ENCODE data around the gene RBM44.

Gene RBM44

DNA sequence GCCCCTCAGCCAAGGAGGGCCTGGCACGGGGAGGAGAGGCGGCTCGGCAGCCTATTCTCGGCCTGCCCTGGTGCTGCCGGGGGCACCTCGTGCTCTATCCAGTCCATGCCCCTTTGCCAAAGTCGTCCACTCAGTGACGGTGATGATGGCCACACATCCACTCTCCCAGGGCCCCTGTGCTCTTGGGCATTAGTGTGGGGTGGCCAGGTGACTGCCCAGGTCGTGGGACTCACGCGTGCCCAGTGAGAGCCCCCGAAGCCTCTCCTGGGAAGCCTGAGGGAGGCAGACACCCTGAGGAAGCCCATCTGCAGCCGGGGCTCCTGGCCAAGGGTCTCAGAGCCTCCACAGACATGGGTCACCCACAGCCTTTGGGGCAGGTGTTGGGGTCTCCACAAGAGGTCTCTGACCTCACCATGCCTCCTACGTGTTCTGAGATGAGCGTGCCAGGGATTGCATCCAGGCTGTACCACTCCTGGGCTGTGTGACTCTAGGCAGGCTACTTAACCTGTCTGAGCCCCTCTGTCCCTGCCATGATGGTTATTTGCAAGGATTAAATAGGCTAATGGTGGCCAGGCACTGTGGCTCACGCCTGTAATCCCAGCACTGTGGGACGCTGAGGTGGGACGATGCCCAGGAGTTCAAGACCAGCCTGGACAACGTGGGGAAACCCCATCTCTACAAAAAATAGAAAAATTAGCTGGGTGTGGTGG, 73.8 kb downstream of the RBM44 start:
- no peak for DNase-seq

- no peak for DNase-seq
These were observed 74.8 kb downstream of the RBM44 start for GRCh38 chr2:237873421-237873831.

- DNase-seq: no peak
These were observed 75.4 kb downstream of the RBM44 start for GRCh38 chr2:237873897-237874551.

DNA sequence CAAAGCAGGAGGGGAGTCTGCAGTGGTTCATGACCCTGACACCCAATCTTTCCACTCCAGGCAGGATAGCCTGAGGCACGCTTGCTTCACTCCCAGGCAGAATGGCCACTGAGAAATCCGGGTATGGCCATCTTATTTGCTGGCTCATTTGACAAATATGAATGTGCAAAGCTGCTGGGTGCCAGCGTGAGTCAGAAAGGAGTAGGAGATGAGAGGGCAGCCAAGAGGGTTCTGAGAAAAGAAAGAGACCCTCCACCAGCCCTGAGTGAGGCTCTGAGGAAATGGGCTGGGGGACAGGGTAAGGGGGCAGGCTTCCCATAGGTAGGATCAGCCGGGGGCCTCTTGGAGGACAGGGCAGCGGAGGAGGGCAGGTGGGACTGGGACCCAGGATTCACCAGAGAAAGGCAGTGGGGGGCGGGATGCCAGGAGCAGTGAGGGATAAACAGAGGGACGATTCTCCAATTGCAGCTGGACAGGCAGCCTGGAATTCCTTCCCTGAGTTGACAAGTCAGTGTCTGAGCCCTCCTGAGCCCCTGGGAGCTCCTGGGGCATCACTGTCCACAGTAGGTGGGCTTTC, 76.1 kb downstream of the RBM44 start:
- no peak for DNase-seq

- no peak for DNase-seq
These were observed 76.9 kb downstream of the RBM44 start for GRCh38 chr2:237875256-237876060.

- DNase-seq: no peak
These were observed 77.5 kb downstream of the RBM44 start for GRCh38 chr2:237876061-237876526.

DNA sequence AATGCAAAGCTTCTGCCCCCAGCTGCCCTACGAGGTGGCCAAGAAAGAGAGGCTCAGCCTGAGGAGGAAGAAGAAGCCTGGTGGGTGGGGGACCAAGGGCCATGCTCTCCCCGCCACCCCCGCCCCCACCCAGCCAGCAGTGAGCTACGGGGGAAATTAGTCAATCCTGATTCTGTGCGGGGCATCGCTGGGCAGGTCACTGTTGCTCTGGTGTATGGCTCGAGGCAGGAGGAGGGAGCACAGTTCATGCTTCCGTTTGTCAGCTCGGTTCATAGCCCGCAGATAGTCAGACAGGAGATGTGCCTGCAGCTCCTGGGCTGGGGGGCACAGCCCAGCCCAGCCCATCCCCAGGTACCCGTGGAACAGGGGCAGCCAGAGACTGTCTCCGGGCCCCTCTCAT, 78.0 kb downstream of the RBM44 start:
- DNase-seq: no peak

DNA sequence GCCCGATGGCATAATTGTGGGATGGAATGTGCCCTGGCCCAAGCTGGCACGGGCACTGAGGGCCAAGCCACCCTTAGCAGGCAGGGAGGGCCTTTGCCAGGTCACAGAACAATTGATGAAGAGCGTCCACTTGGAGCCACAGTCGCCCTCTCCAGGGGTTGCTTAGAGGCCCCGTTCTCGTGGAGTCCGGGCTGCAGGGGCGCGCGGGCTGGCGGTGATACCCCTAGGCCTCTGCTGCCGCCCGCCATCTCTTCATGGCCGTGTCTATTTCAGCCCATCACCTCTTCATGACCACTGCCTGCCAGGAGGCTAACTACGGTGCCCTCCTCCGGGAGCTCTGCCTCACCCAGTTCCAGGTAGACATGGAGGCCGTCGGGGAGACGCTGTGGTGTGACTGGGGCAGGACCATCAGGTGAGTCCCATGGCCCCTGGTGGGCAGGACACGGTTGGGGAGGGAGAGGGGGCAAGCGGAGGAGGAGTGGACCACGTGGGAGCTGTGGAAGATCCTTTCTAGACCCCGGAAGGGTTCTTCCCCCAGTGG, 78.4 kb downstream of the RBM44 start:
- no peak for DNase-seq

- DNase-seq: no peak
These were observed 79.2 kb downstream of the RBM44 start for GRCh38 chr2:237877576-237878307.

GRCh38 chr2:237878321-237879057, 79.9 kb downstream of the RBM44 start:
- DNase-seq: no peak

GRCh38 chr2:237879058-237879430, 80.5 kb downstream of the RBM44 start:
- no peak for DNase-seq

GRCh38 chr2:237879991-237880560, 81.5 kb downstream of the RBM44 start:
- no peak for DNase-seq

DNA sequence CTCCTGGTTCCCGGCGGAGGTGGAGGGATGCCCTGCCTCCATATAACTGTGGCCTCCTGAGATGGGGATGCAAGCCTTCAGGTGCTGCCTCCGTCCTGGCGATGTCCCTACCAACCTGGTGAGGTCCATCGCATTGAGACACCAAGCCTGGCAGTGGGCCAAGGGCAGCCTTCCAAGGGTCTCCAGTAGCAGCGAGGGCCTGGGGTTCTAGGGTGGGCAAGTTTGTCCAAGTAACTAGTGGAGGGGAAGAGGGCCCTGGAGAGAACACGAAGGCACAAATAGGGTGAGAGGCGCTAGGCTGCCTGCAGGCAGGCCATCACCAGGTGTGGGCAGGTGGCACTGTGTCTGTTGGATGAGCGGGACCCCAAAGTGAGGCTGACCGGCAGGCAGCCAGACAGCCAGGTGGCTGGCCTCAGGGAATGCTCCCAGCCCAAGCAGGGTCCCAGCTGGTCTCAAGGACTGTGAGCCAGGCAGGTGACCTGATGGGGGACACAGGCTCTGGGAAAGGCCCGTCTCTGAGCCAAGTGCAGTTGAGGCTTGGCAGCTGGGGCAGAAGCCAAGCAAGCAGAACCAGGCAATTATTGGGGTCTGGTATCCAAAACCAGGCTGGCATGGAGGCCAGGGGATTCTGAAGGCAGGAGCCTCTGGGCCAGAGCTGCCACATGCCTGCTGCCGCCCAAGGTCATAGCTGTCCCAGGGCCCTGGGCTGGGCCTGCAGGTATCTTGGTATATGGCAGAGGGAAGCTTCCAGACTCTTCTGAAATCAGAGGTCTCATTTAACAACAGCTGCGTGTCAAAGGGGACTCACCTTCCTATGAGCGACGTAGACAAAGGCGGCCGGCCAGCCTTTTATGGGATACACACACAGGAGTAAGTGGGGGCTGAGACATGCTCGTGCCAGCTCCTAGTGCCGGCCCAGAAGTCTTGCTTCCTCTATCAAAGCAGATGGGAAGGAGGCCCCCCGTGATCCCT, 84.2 kb downstream of the RBM44 start:
- no peak for DNase-seq

DNA sequence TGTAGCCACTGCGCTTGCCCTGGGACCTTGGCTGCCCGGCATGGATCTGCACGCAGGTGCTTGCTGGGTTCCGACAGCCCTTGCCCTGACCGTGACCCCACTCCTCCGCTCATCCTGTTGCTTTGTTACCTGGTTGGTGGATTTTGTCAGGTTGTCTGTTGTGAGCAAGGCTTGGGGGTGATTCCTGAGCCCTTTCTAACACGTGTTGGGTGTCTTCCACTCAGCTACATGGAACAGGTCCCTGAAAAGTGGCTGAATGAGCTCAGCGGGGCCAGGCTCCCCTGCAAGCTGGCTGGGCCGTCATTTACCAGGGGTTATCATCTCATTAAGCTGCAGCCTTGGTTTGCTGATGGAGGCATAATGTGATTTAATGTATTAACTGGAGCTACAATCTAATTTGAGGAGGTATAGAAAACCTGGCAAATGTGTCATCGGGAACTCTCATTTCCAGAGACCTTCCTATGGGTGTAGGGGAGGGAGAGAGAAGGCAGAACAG, 85.4 kb downstream of the RBM44 start:
- no peak for DNase-seq

DNA sequence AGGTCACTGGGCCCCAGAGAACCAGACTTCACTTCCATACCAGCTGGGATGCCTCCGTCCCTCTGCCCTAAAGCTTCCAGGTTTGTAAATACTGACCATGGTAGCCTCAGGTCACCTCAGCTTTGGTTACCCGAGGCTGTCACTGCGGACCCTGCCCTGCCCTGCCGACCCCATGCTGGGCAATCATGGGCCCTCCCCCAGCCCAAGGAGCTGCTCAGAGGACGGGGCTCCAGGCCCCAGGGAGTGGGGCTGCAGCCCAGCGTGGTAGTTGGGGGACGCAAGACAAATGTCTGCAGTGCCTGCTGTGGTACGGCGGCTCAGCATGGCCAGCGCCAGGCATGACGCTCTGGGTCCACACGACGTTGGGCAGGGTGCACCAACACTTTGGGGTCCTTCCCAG, 86.1 kb downstream of the RBM44 start:
- DNase-seq: no peak

- no peak for DNase-seq
These were observed 86.7 kb downstream of the RBM44 start for GRCh38 chr2:237885111-237885930.

GRCh38 chr2:237885931-237886684, 87.5 kb downstream of the RBM44 start:
- DNase-seq: no peak
